Peyer's patch (tissue), 4 donors: ENCODE measurements around the gene RAX2. TPM values are rescaled to one million over a fixed set of nuclear protein-coding genes. Genes with fewer than 3 reads are reported as not detected.

ENCODE experiments used
- DNase-seq, 3 donors: peaks; one replicate each; pipeline ENCODE4 v3.0.0-alpha.2; 2017 to 2019
- H3K27ac ChIP-seq, 4 donors: fragments of 200-600 bp; sonication (generic); one replicate each; pipeline ENCODE4 v1.5.1; 2016 to 2019
- H3K27me3 ChIP-seq, 2 donors: fragments of 200-600 bp; sonication (generic); one replicate each; pipeline ENCODE4 v1.5.1; 2019
- H3K36me3 ChIP-seq, 3 donors: fragments of 200-600 bp; sonication (generic); one replicate each; pipeline ENCODE4 v1.5.1; 2016 to 2019
- H3K4me1 ChIP-seq, 4 donors: fragments of 200-600 bp; sonication (generic); one replicate each; pipeline ENCODE4 v1.5.1; 2016 to 2019
- H3K4me3 ChIP-seq, 4 donors: fragments of 200-600 bp; sonication (generic); 1 replicate in 3 of 4; 2 replicates in 1 of 4; pipeline ENCODE4 v1.5.1; 2016 to 2019; ENCODE audit warnings: mild to moderate bottlenecking in 1 of 4
- H3K9me3 ChIP-seq, 4 donors: fragments of 200-600 bp; sonication (generic); one replicate each; pipeline ENCODE4 v1.5.1; 2016 to 2019; ENCODE audit warnings: mild to moderate bottlenecking in 1 of 4
- CTCF ChIP-seq, 6 experiments: fragments of 450-650 bp in 4 of 6; fragments of 200-600 bp in 2 of 6; sonication (generic) in 1 of 6; IDR thresholded peaks; one replicate each; pipeline ENCODE4 v1.5.1; 2017 to 2019; ENCODE audit warnings: antibody characterized with exemption in 6 of 6, mild to moderate bottlenecking in 3 of 6, moderate library complexity in 1 of 6
- POLR2A ChIP-seq, 2 donors: fragments of 450-650 bp; IDR thresholded peaks; one replicate each; pipeline ENCODE4 v1.5.1; 2017; ENCODE audit warnings: antibody characterized with exemption in 2 of 2, mild to moderate bottlenecking in 2 of 2, moderate library complexity in 2 of 2
- total RNA-seq, 4 donors: library from RNA; depleted of rRNA; stranded (reverse); fragments of >200 nt; gene quantifications; one replicate each; pipeline ENCODE4 v1.1.0, GENCODE V29; 2016

Gene RAX2
- total RNA-seq, 4 donors from 2014 or later = not detected

GRCh38 chr19:3774621-3775373, 2.8 kb upstream of the RAX2 start:
- Histone ChIP-seq H3K4me3 (no peak overlapping the region), H3K27me3 (no peaks in the 10 kb centered on the region), H3K4me1 (no peaks in the 10 kb centered on the region), H3K9me3 (no peaks in the 10 kb centered on the region), H3K36me3 (no peaks in the 10 kb centered on the region), H3K27ac (no peak overlapping the region)
- no peak for DNase-seq
- TF ChIP-seq POLR2A (IDR thresholded peaks at IDR 0.05) = no peak
- TF ChIP-seq CTCF (IDR thresholded peaks at IDR 0.05) = no peak

GRCh38 chr19:3773814-3774515, 1.9 kb upstream of the RAX2 start:
- no peaks in the 10 kb centered on the region for H3K9me3 ChIP-seq
- no peak overlapping the region for H3K4me3 ChIP-seq
- no peak for TF ChIP-seq POLR2A (IDR thresholded peaks at IDR 0.05)
- TF ChIP-seq CTCF (IDR thresholded peaks at IDR 0.05) = no peak
- no peaks in the 10 kb centered on the region for H3K4me1 ChIP-seq
- peaks cover 0 to 2% (median 0%) of the 10 kb centered on the region in 3 donors for H3K36me3 ChIP-seq
- no peaks in the 10 kb centered on the region for H3K27me3 ChIP-seq
- DNase-seq = no peak
- H3K27ac ChIP-seq = no peak overlapping the region

GRCh38 chr19:3771000-3771905, 775 bp downstream of the RAX2 start:
- no peak for TF ChIP-seq CTCF (IDR thresholded peaks at IDR 0.05)
- TF ChIP-seq POLR2A (IDR thresholded peaks at IDR 0.05) = no peak
- Histone ChIP-seq H3K4me1 (no peaks in the 10 kb centered on the region), H3K36me3 (peaks cover 0 to 29% (median 0%) of the 10 kb centered on the region in 3 donors), H3K9me3 (no peaks in the 10 kb centered on the region), H3K4me3 (no peak overlapping the region), H3K27me3 (no peaks in the 10 kb centered on the region), H3K27ac (no peak overlapping the region)
- no peak for DNase-seq

- Histone ChIP-seq H3K36me3 (peaks cover 0 to 38% (median 0%) of the 10 kb centered on the region in 3 donors), H3K27me3 (no peaks in the 10 kb centered on the region), H3K27ac (no peak overlapping the region), H3K9me3 (no peaks in the 10 kb centered on the region), H3K4me3 (no peak overlapping the region), H3K4me1 (no peaks in the 10 kb centered on the region)
- no peak for DNase-seq
- TF ChIP-seq POLR2A (IDR thresholded peaks at IDR 0.05) (no peak), CTCF (IDR thresholded peaks at IDR 0.05) (no peak)
Observed at GRCh38 chr19:3770136-3770999, 1.7 kb downstream of the RAX2 start.

GRCh38 chr19:3769494-3769893, 2.5 kb downstream of the RAX2 start:
- TF ChIP-seq CTCF (IDR thresholded peaks at IDR 0.05) (no peak), POLR2A (IDR thresholded peaks at IDR 0.05) (no peak)
- no peak for DNase-seq
- no peaks in the 10 kb centered on the region for H3K9me3 ChIP-seq
- H3K4me3 ChIP-seq = no peak overlapping the region
- H3K36me3 ChIP-seq = peaks cover 0 to 44% (median 0%) of the 10 kb centered on the region in 3 donors
- no peaks in the 10 kb centered on the region for H3K4me1 ChIP-seq
- no peaks in the 10 kb centered on the region for H3K27me3 ChIP-seq
- no peak overlapping the region for H3K27ac ChIP-seq
